NCI-H82 treated with DMSO at 0.1 percent for 48 hours (cell line): ENCODE data around the gene FSTL4.

ENCODE experiments used
- DNase-seq: peaks from one replicate; lab custom pipeline; 2025; ENCODE audit not compliant: unreplicated experiment; lab: John Stamatoyannopoulos, UW

FSTL4 gene

GRCh38 chr5:133250527-133250926 lies 361.8 kb downstream of the FSTL4 start:
- DNase-seq = no peak

- no peak for DNase-seq
Observed at GRCh38 chr5:133249593-133249992, 362.7 kb downstream of the FSTL4 start.

GRCh38 chr5:133247881-133248624 lies 364.3 kb downstream of the FSTL4 start:
- no peak for DNase-seq

GRCh38 chr5:133247151-133247709 lies 365.1 kb downstream of the FSTL4 start:
- no peak for DNase-seq

GRCh38 chr5:133246376-133247150 lies 365.8 kb downstream of the FSTL4 start:
- no peak for DNase-seq

GRCh38 chr5:133246053-133246370 lies 366.3 kb downstream of the FSTL4 start:
- DNase-seq = no peak

GRCh38 chr5:133245191-133246052 lies 366.9 kb downstream of the FSTL4 start:
- no peak for DNase-seq

GRCh38 chr5:133244242-133244641 lies 368.1 kb downstream of the FSTL4 start:
- DNase-seq = no peak

GRCh38 chr5:133243196-133243595 lies 369.1 kb downstream of the FSTL4 start:
- no peak for DNase-seq

- no peak for DNase-seq
Observed at GRCh38 chr5:133242221-133242835, 370.0 kb downstream of the FSTL4 start.

- DNase-seq = no peak
Observed at GRCh38 chr5:133241179-133242092, 370.9 kb downstream of the FSTL4 start.

- DNase-seq = no peak
Observed at GRCh38 chr5:133240425-133241091, 371.8 kb downstream of the FSTL4 start.

- no peak for DNase-seq
Observed at GRCh38 chr5:133238426-133239205, 373.7 kb downstream of the FSTL4 start.

- no peak for DNase-seq
Observed at GRCh38 chr5:133236976-133237375, 375.4 kb downstream of the FSTL4 start.

GRCh38 chr5:133236541-133236951 lies 375.8 kb downstream of the FSTL4 start:
- DNase-seq = no peak

- no peak for DNase-seq
Observed at GRCh38 chr5:133235696-133236426, 376.5 kb downstream of the FSTL4 start.

GRCh38 chr5:133234911-133235310 lies 377.4 kb downstream of the FSTL4 start:
- no peak for DNase-seq

- DNase-seq = no peak
Observed at GRCh38 chr5:133234273-133234672, 378.1 kb downstream of the FSTL4 start.
